VCaP (cell line): Measurements from ENCODE around the gene ENPP6.

Experiments used
- H3K27ac ChIP-seq: fragments of 450-650 bp; 2 replicates; pipeline ENCODE4 v1.5.1; 2017
- CTCF ChIP-seq: fragments of 450-650 bp; conservative IDR thresholded peaks from 2 replicates; pipeline ENCODE4 v1.5.1; 2017; ENCODE audit warnings: mild to moderate bottlenecking, moderate library complexity

ENPP6 gene

GRCh38 chr4:184250795-184251669, 33.4 kb upstream of the ENPP6 start:
- TF ChIP-seq CTCF = peak; percentile 88
- H3K27ac ChIP-seq = no peak overlapping the region

- no peak overlapping the region for H3K27ac ChIP-seq
- no peak for TF ChIP-seq CTCF
These were observed 30.5 kb upstream of the ENPP6 start for GRCh38 chr4:184248216-184248615.

GRCh38 chr4:184247421-184247820, 29.7 kb upstream of the ENPP6 start:
- no peak for TF ChIP-seq CTCF
- no peak overlapping the region for H3K27ac ChIP-seq

GRCh38 chr4:184246426-184246825, 28.8 kb upstream of the ENPP6 start:
- no peak overlapping the region for H3K27ac ChIP-seq
- TF ChIP-seq CTCF = no peak

- no peak for TF ChIP-seq CTCF
- H3K27ac ChIP-seq = no peak overlapping the region
These were observed 20.5 kb upstream of the ENPP6 start for GRCh38 chr4:184238072-184238745.

- no peak overlapping the region for H3K27ac ChIP-seq
- no peak for TF ChIP-seq CTCF
These were observed 19.9 kb upstream of the ENPP6 start for GRCh38 chr4:184237612-184238011.

- no peak overlapping the region for H3K27ac ChIP-seq
- TF ChIP-seq CTCF = no peak
These were observed 17.9 kb upstream of the ENPP6 start for GRCh38 chr4:184235526-184235925.
